ENCODE measurements around the gene LRRC2. TPM values are rescaled to one million over a fixed set of nuclear protein-coding genes. Genes with fewer than 3 reads are reported as not detected.

Gene LRRC2
- total RNA-seq, 1 donor from 2014 or later: 2.4 TPM

Other genes with a start within 250 kb of the LRRC2 start
- 0.41 TPM for gene CCR2, start 212.2 kb downstream of the LRRC2 start, total RNA-seq
- under 0.01 TPM for gene CCR5, start 195.4 kb downstream of the LRRC2 start, total RNA-seq
- gene CCRL2, start 159.0 kb downstream of the LRRC2 start, total RNA-seq: 0.41 TPM
- 0.41 TPM for gene LTF, start 101.4 kb downstream of the LRRC2 start, total RNA-seq
- not detected for gene RTP3, start 68.3 kb downstream of the LRRC2 start, total RNA-seq
- gene FAM240A, start 46.2 kb upstream of the LRRC2 start, total RNA-seq: not detected
- gene ALS2CL, start 127.4 kb upstream of the LRRC2 start, total RNA-seq: 1.2 TPM
- gene TMIE, start 135.1 kb upstream of the LRRC2 start, total RNA-seq: 1.2 TPM
- gene PRSS50, start 151.6 kb upstream of the LRRC2 start, total RNA-seq: not detected

Measured in frontal cortex (tissue), 1 donor.